GM18508 (cell line): Measurements from ENCODE around the gene NAA60.

Source experiments
- ATAC-seq: cut with Tn5 transposase; IDR thresholded peaks from one replicate; pipeline ENCODE4 v1.9.1; 2021; ENCODE audit warnings: moderate number of reproducible peaks; ENCODE audit not compliant: insufficient read depth, unreplicated experiment

The NAA60 gene

GRCh38 chr16:3443108-3444031, at the start of gene NAA60, which contains the start of gene ZNF597:
TSS of gene NAA60 (plus strand) at chr16:3443680. CDS start at chr16:3476228, 32,548 bp downstream.
TSS of gene ZNF597 (minus strand) at chr16:3443504. CDS start at chr16:3443153, 351 bp downstream.
- no peak for ATAC-seq

GRCh38 chr16:3400446-3400778, 43.1 kb upstream of the NAA60 start:
- ATAC-seq: no peak

- peak; percentile 96 for ATAC-seq
Measured at GRCh38 chr16:3400779-3401688, 42.4 kb upstream of the NAA60 start, which contains the start of the genes ZNF174 and ZSCAN32. TSS of gene ZNF174 (plus strand) at chr16:3401215. CDS start at chr16:3402005, 790 bp downstream. TSS of gene ZSCAN32 (minus strand) at chr16:3401004. CDS start at chr16:3397557, 3,447 bp downstream.

- no peak for ATAC-seq
Measured at GRCh38 chr16:3401719-3402397, 41.6 kb upstream of the NAA60 start.

- no peak for ATAC-seq
Measured at GRCh38 chr16:3408561-3409197, 34.8 kb upstream of the NAA60 start.

- ATAC-seq: no peak
Measured at GRCh38 chr16:3413730-3414379, 29.6 kb upstream of the NAA60 start.

GRCh38 chr16:3431779-3432219, 11.7 kb upstream of the NAA60 start:
- ATAC-seq: no peak

- ATAC-seq: no peak
Measured at GRCh38 chr16:3434373-3434772, 9.1 kb upstream of the NAA60 start.

- ATAC-seq: no peak
Measured at GRCh38 chr16:3439637-3440036, 3.8 kb upstream of the NAA60 start.

GRCh38 chr16:3444032-3444388, 530 bp downstream of the NAA60 start:
- ATAC-seq: no peak

GRCh38 chr16:3454093-3454492, 10.6 kb downstream of the NAA60 start:
- ATAC-seq: no peak

- no peak for ATAC-seq
Measured at GRCh38 chr16:3454631-3455147, 11.2 kb downstream of the NAA60 start.

- ATAC-seq: peak; percentile 50
Measured at GRCh38 chr16:3457434-3458252, 14.2 kb downstream of the NAA60 start.

- no peak for ATAC-seq
Measured at GRCh38 chr16:3458278-3458851, 14.9 kb downstream of the NAA60 start.

- no peak for ATAC-seq
Measured at GRCh38 chr16:3458852-3459361, 15.4 kb downstream of the NAA60 start.

GRCh38 chr16:3459401-3460090, 16.1 kb downstream of the NAA60 start:
- no peak for ATAC-seq

- no peak for ATAC-seq
Measured at GRCh38 chr16:3460121-3460520, 16.6 kb downstream of the NAA60 start.
